Measurements from ENCODE around the gene RHOH. TPM values are rescaled to one million over a fixed set of nuclear protein-coding genes. Genes with fewer than 3 reads are reported as not detected.

Gene RHOH
- 0.44 TPM in 1 of 2 replicates, not detected in the other for total RNA-seq

GRCh38 chr4:40196724-40197281 lies at the start of gene RHOH:
RHOH (plus strand) TSS chr4:40197031; CDS start chr4:40243387, 46,356 bp downstream.

Other genes starting within 250 kb of the RHOH start
- gene PDS5A, start 219.1 kb upstream of the RHOH start, total RNA-seq = 58.0 and 79.9 TPM in 2 replicates
- 8.6 and 14.2 TPM in 2 replicates for gene N4BP2, start 140.2 kb upstream of the RHOH start, total RNA-seq
- gene CHRNA9, start 138.3 kb downstream of the RHOH start, total RNA-seq = 0.22 and 1.1 TPM in 2 replicates